ENCODE results near the gene DIAPH3. TPM values are rescaled to one million over a fixed set of nuclear protein-coding genes. Genes with fewer than 3 reads are reported as not detected.

Gene DIAPH3
- total and polyA plus RNA-seq, 10 donors: 0.07 to 4.1 (median 1.4) TPM

GRCh38 chr13:59710996-59711701 is 452.6 kb downstream of the DIAPH3 start:
- no peaks in the 10 kb centered on the region for H3K9me3 ChIP-seq
- no peak overlapping the region for H3K27ac ChIP-seq
- H3K4me1 ChIP-seq: no peaks in the 10 kb centered on the region
- intact Hi-C loops (cut with DNase I; ENCODE audit: low total_unique reads): no loop called here
- no peaks in the 10 kb centered on the region for H3K27me3 ChIP-seq (replicated peaks in 1 of 7)
- WGBS, 5 donors: 78 to 86% (median 84%) methylated on average over 4 of the region's 4 CpGs
- DNase-seq: no peak
- H3K36me3 ChIP-seq: no peaks in the 10 kb centered on the region
- no peak overlapping the region for H3K4me3 ChIP-seq
- TF ChIP-seq POLR2AphosphoS5 (IDR thresholded peaks at IDR 0.05) (no peak), POLR2A (IDR thresholded peaks at IDR 0.05) (no peak), CTCF (IDR thresholded peaks at IDR 0.05 in 8 of 11, conservative IDR thresholded peaks at IDR 0.05 in 3 of 11) (no peak)

- Histone ChIP-seq H3K4me1 (no peaks in the 10 kb centered on the region), H3K36me3 (no peaks in the 10 kb centered on the region), H3K27me3 (replicated peaks in 1 of 7) (no peaks in the 10 kb centered on the region), H3K27ac (no peak overlapping the region), H3K4me3 (no peak overlapping the region), H3K9me3 (no peaks in the 10 kb centered on the region)
- TF ChIP-seq POLR2A (IDR thresholded peaks at IDR 0.05): no peak
- TF ChIP-seq CTCF (IDR thresholded peaks at IDR 0.05 in 8 of 11, conservative IDR thresholded peaks at IDR 0.05 in 3 of 11): no peak
- no peak for TF ChIP-seq POLR2AphosphoS5 (IDR thresholded peaks at IDR 0.05)
- no peak for DNase-seq
- 88 to 96% (median 93%) methylated on average over 1 of the region's 1 CpG for WGBS, 5 donors
- intact Hi-C loops (cut with DNase I; ENCODE audit: low total_unique reads): no loop called here
These were observed 453.3 kb downstream of the DIAPH3 start for GRCh38 chr13:59710416-59710815.

- WGBS, 5 donors: 80 to 93% (median 87%) methylated on average over 8 of the region's 8 CpGs
- Histone ChIP-seq H3K27ac (no peak overlapping the region), H3K4me1 (no peaks in the 10 kb centered on the region), H3K27me3 (replicated peaks in 1 of 7) (no peaks in the 10 kb centered on the region), H3K9me3 (no peaks in the 10 kb centered on the region), H3K36me3 (no peaks in the 10 kb centered on the region), H3K4me3 (no peak overlapping the region)
- no peak for DNase-seq
- TF ChIP-seq POLR2A (IDR thresholded peaks at IDR 0.05) (no peak), POLR2AphosphoS5 (IDR thresholded peaks at IDR 0.05) (no peak), CTCF (IDR thresholded peaks at IDR 0.05 in 8 of 11, conservative IDR thresholded peaks at IDR 0.05 in 3 of 11) (no peak)
- intact Hi-C loops (cut with DNase I; ENCODE audit: low total_unique reads): no loop called here
These were observed 457.4 kb downstream of the DIAPH3 start for GRCh38 chr13:59706101-59706976.

- Histone ChIP-seq H3K27me3 (replicated peaks in 1 of 7) (no peaks in the 10 kb centered on the region), H3K36me3 (no peaks in the 10 kb centered on the region), H3K9me3 (no peaks in the 10 kb centered on the region), H3K4me3 (no peak overlapping the region), H3K27ac (no peak overlapping the region), H3K4me1 (no peaks in the 10 kb centered on the region)
- intact Hi-C loops (cut with DNase I; ENCODE audit: low total_unique reads): no loop called here
- TF ChIP-seq POLR2A (IDR thresholded peaks at IDR 0.05) (no peak), POLR2AphosphoS5 (IDR thresholded peaks at IDR 0.05) (no peak), CTCF (IDR thresholded peaks at IDR 0.05 in 8 of 11, conservative IDR thresholded peaks at IDR 0.05 in 3 of 11) (no peak)
- WGBS, 5 donors: 89 to 96% (median 96%) methylated on average over 3 of the region's 3 CpGs
- no peak for DNase-seq
These were observed 461.5 kb downstream of the DIAPH3 start for GRCh38 chr13:59702269-59702668.

Data from spleen (tissue), 11 donors.